HG03045 (cell line): ENCODE data around the gene DDX53.

Source experiments
- ATAC-seq: cut with Tn5 transposase; IDR thresholded peaks from one replicate; pipeline ENCODE4 v1.9.1; 2021; ENCODE audit warnings: mild to moderate bottlenecking, moderate library complexity; ENCODE audit not compliant: unreplicated experiment

Gene DDX53

DNA sequence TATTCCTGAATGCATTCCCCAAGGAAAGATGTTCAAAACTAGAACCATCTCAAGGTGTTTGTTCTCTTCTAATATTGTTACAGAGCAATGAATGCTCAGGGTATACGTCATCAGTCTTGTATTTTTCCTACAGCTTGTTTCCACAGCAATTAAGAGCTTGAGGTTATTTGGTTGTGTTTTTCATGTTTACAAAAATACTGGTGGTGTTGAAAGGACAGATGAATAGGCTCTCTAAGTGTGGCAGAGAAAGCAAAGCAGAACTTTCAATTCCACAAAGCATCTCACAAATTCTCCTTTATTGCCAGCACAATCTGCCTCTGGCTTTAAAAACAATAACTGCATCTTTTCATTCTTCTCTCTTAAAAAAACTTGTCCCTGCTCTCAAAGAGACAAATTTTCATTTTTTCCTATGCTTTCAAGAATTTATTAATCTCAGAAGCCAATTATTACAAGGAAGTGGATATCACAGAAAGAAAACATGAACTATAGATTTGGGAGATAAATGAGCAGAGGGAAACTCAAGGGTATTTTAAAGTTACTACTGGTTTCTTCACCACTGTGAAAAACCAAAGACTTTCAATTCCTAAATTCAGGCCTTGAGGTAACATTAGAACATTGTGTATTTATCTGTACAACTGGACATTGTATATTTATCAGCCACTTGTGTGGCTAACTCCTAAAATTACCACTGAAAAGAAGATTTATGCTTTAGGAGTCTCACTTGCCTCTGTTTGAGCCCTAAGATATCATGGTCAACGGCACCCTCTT is 49.2 kb downstream of the DDX53 start:
- ATAC-seq, result no peak

DNA sequence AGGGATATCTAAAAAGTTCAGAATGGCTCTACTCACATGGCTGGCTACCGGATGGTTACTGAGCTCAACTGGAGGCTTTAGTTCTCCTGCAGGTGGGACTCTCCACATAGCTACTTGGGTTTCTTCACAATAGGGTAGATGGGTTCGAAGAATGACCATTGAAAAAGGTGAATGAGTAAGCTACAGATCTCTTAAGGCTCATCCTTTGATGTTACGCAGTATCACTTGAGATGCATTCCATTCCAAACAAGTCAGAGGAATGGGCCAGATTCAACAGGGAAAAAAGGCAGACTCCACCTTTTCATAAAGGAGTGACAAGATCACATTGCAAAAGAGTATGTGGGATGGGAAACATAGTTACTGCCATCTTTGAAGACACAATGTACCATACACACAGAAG is 52.6 kb downstream of the DDX53 start:
- ATAC-seq, result no peak
